22Rv1 (cell line): ENCODE measurements around the gene SLC27A1.

Experiments
- CTCF ChIP-seq: fragments of 450-650 bp; IDR thresholded peaks from 2 replicates; pipeline ENCODE4 v1.5.1; 2017; ENCODE audit warnings: mild to moderate bottlenecking
- ZFX ChIP-seq: fragments of 450-650 bp; IDR thresholded peaks from 2 replicates; pipeline ENCODE4 v1.6.1; 2017; ENCODE audit warnings: antibody characterized with exemption, borderline replicate concordance

DNA sequence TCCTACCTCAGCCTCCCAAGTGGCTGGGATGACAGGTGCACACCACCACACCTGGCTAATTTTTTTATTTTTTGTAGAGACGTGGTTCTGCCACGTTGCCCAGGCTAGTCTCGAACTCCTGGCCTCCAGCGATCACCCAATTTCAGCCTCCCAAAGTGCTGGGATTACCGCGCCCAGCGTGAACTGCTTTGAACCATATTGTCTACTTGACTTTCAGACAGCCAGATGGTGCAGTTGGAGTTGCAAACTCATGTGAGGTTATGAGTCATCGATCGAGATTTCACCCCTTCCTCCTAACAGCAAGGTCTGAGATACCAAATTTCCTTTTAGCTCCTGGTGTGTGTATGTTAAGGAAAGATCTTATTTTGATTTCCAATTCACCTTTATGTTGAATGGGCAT is 2.7 kb downstream of the SLC27A1 start:
- TF ChIP-seq CTCF, result no peak
- TF ChIP-seq ZFX, result no peak
